Testis (tissue), 2 donors: ENCODE measurements around the gene TMEM234.

Source experiments
- CTCF ChIP-seq, 3 experiments: fragments of 450-650 bp in 2 of 3; fragments of 200-600 bp in 1 of 3; sonication (generic) in 1 of 3; IDR thresholded peaks; one replicate each; pipeline ENCODE4 v1.5.1; 2016 to 2019; ENCODE audit warnings: antibody characterized with exemption in 3 of 3, mild to moderate bottlenecking in 2 of 3, moderate library complexity in 1 of 3
- POLR2A ChIP-seq: fragments of 450-650 bp; IDR thresholded peaks from one replicate; pipeline ENCODE4 v1.6.1; 2017; ENCODE audit warnings: antibody characterized with exemption, mild to moderate bottlenecking, moderate library complexity

GRCh38 chr1:32263744-32264143 lies 41.6 kb upstream of the TMEM234 start:
- TF ChIP-seq CTCF (IDR thresholded peaks at IDR 0.05) (no peak), POLR2A (no peak)
